Measurements from ENCODE around the gene CPN1. TPM values are rescaled to one million over a fixed set of nuclear protein-coding genes. Genes with fewer than 3 reads are reported as not detected.

The CPN1 gene
- total and polyA plus RNA-seq, 10 of the 15 experiments (the other 5 are each of a cell fraction or from before 2014, with no cell fraction given), result 0.03 to 0.10 TPM; not detected in 8

DNA sequence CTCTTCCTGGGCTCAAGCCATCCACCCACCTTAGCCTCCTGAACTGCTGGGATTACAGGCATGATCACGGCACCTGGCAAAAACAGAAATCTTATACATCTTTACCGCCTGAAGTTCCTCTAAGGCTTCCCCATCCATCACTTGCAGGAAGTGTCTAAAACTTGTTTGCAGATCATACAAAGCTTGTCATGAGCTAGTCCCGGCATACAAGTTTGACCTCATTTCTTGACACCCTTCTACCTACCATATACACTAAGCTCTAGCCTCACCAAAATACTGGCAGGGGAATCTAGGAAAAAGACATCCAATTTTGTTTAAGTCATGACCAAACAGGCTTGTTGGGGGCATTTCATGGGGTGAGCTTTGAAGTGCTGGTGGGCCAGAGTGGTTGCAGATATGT, 86.4 kb downstream of the CPN1 start:
- 95% methylated on average over 3 of the region's 3 CpGs for WGBS (ENCODE audit: insufficient coverage, insufficient replicate concordance, low lambda C conversion rate, missing lambda C conversion rate)
- intact Hi-C loops (cut with micrococcal nuclease; ENCODE audit: unreplicated experiment) (no loop called here), in situ Hi-C loops (cut with MboI) (no loop called here)
- H3K36me3 ChIP-seq (ENCODE audit: control insufficient read depth in 2 of 2, insufficient read depth in 2 of 2, low read length in 1 of 2), result peaks cover 0 to 18% of the 10 kb centered on the region in 2 experiments; a peak in 1 of 4 replicates
- H3K27ac ChIP-seq (ENCODE audit: control insufficient read depth, insufficient read depth), result peak overlapping the region; percentile 42
- H3K4me2 ChIP-seq (ENCODE audit: control insufficient read depth, insufficient read depth), result peak overlapping the region; percentile 50
- FAIRE-seq (no peak), ATAC-seq (no peak), DNase-seq (ENCODE audit: low read depth, low spot score) (no peak)
- ChIA-PET SMC1A (ENCODE audit: uncharacterized antibody, unreplicated experiment) (interaction anchor here (0.8 to 26.2 kb wide), 6 partner anchors 12 to 142 kb away, joined by 3 to 531 read pairs (median 3); partner anchors contain the start of gene DNMBP), CTCF (interaction anchor here (1.9 to 11.3 kb wide), 4 partner anchors 12 to 50 kb away, joined by 12 to 116 read pairs (median 12); partner anchors contain the start of gene DNMBP), POLR2A (interaction anchor here (0.7 to 7.3 kb wide), 7 partner anchors 11 to 40 kb away, joined by 3 to 88 read pairs (median 5); partner anchors contain the start of gene DNMBP), RAD21 (ENCODE audit: unreplicated experiment) (interaction anchor here (1.2 to 4.2 kb wide), 7 partner anchors 12 to 181 kb away, joined by 3 to 49 read pairs (median 8); partner anchors contain the start of gene DNMBP)
- no peaks in the 10 kb centered on the region; the same call in 2 of the 3 replicates for H3K9me3 ChIP-seq (replicated peaks; ENCODE audit: control insufficient read depth, insufficient read depth, low read length)
- peaks cover 94% of the 10 kb centered on the region for H3K79me2 ChIP-seq (ENCODE audit: control insufficient read depth, insufficient read depth, low read length)
- H2AFZ ChIP-seq (ENCODE audit: control insufficient read depth, low read depth, low read length), result no peak overlapping the region
- BruUV-seq (replicated peaks), result no TSS peak
- H3K4me3 ChIP-seq, result no peak overlapping the region
- TF ChIP-seq TARDBP (IDR thresholded peaks at IDR 0.05; ENCODE audit: borderline replicate concordance) (no peak), BRCA1 (IDR thresholded peaks at IDR 0.05; ENCODE audit: low read depth, low read length) (no peak), FOXM1 (IDR thresholded peaks at IDR 0.05; ENCODE audit: low read depth, low read length) (no peak), CREM (IDR thresholded peaks at IDR 0.05; ENCODE audit: low read depth) (no peak), ZSCAN29 (IDR thresholded peaks at IDR 0.05) (no peak), NFIC (IDR thresholded peaks at IDR 0.05; ENCODE audit: low read depth, low read length) (no peak), EGR1 (IDR thresholded peaks at IDR 0.05; ENCODE audit: borderline replicate concordance in 1 of 2, low read depth in 2 of 2, low read length in 2 of 2) (no peak), MXI1 (IDR thresholded peaks at IDR 0.05; ENCODE audit: low read depth, low read length) (no peak), MAX (IDR thresholded peaks at IDR 0.05; ENCODE audit: low read depth, low read length) (no peak), SPI1 (IDR thresholded peaks at IDR 0.05; ENCODE audit: borderline replicate concordance, insufficient read depth, low read depth, low read length) (no peak), RUNX3 (IDR thresholded peaks at IDR 0.05; ENCODE audit: low read length) (no peak), ZNF217 (IDR thresholded peaks at IDR 0.05) (no peak), EED (IDR thresholded peaks at IDR 0.05; ENCODE audit: low read depth) (no peak), RELB (IDR thresholded peaks at IDR 0.05; ENCODE audit: low read depth) (no peak), FOXK2 (IDR thresholded peaks at IDR 0.05) (no peak), RCOR1 (conservative IDR thresholded peaks at IDR 0.05; ENCODE audit: low read depth, low read length) (no peak), SIN3A (IDR thresholded peaks at IDR 0.05; ENCODE audit: low read depth, low read length) (no peak), SUZ12 (IDR thresholded peaks at IDR 0.05; ENCODE audit: unreplicated experiment) (no peak)
- TF ChIP-seq, protein P1, sequence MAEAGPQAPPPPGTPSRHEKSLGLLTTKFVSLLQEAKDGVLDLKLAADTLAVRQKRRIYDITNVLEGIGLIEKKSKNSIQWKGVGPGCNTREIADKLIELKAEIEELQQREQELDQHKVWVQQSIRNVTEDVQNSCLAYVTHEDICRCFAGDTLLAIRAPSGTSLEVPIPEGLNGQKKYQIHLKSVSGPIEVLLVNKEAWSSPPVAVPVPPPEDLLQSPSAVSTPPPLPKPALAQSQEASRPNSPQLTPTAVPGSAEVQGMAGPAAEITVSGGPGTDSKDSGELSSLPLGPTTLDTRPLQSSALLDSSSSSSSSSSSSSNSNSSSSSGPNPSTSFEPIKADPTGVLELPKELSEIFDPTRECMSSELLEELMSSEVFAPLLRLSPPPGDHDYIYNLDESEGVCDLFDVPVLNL (IDR thresholded peaks at IDR 0.05; ENCODE audit: low read depth, low read length), result no peak
- TF ChIP-seq, protein P2, sequence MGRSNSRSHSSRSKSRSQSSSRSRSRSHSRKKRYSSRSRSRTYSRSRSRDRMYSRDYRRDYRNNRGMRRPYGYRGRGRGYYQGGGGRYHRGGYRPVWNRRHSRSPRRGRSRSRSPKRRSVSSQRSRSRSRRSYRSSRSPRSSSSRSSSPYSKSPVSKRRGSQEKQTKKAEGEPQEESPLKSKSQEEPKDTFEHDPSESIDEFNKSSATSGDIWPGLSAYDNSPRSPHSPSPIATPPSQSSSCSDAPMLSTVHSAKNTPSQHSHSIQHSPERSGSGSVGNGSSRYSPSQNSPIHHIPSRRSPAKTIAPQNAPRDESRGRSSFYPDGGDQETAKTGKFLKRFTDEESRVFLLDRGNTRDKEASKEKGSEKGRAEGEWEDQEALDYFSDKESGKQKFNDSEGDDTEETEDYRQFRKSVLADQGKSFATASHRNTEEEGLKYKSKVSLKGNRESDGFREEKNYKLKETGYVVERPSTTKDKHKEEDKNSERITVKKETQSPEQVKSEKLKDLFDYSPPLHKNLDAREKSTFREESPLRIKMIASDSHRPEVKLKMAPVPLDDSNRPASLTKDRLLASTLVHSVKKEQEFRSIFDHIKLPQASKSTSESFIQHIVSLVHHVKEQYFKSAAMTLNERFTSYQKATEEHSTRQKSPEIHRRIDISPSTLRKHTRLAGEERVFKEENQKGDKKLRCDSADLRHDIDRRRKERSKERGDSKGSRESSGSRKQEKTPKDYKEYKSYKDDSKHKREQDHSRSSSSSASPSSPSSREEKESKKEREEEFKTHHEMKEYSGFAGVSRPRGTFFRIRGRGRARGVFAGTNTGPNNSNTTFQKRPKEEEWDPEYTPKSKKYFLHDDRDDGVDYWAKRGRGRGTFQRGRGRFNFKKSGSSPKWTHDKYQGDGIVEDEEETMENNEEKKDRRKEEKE (IDR thresholded peaks at IDR 0.05), result no peak
- peaks cover 32% of the 10 kb centered on the region for H3K4me1 ChIP-seq (ENCODE audit: control insufficient read depth, insufficient read depth, low read length)
- peaks cover 1% of the 10 kb centered on the region; the same call in 1 of the 2 replicates for H4K20me1 ChIP-seq (ENCODE audit: control insufficient read depth, insufficient read depth)
- H3K9ac ChIP-seq (ENCODE audit: control insufficient read depth, insufficient read depth, low read length), result no peak overlapping the region
- no peaks in the 10 kb centered on the region for H3K27me3 ChIP-seq (replicated peaks in 1 of 2; ENCODE audit: control insufficient read depth in 2 of 2, insufficient read depth in 2 of 2, low read length in 1 of 2)

Measured in GM12878 (cell line).